IMR-90 (cell line): Measurements from ENCODE around the gene PSMA7.
"Not testable (repeated sequence)": the region's sequence is repeated elsewhere in the genome, so short reads cannot be mapped to it uniquely, and the experiment has no call there.

Experiments used
- CEBPB ChIP-seq: IDR thresholded peaks from 2 replicates; pipeline ENCODE4 v1.6.1; 2012; ENCODE audit warnings: low read depth, low read length, improper control_type of control experiment
- CTCF ChIP-seq: conservative IDR thresholded peaks from 2 replicates; pipeline ENCODE4 v1.5.1; 2012; ENCODE audit warnings: mild to moderate bottlenecking, low read depth, low read length, improper control_type of control experiment
- FOS ChIP-seq: fragments of 150-350 bp; IDR thresholded peaks from 2 replicates; pipeline ENCODE4 v1.6.1; 2016; ENCODE audit warnings: low read depth, low read length
- MAFK ChIP-seq: IDR thresholded peaks from 2 replicates; pipeline ENCODE4 v1.6.1; 2012; ENCODE audit warnings: low read depth, low read length, improper control_type of control experiment
- RCOR1 ChIP-seq: IDR thresholded peaks from 2 replicates; pipeline ENCODE4 v1.6.1; 2012; ENCODE audit warnings: mild to moderate bottlenecking, low read length, improper control_type of control experiment; ENCODE audit not compliant: insufficient replicate concordance
- RFX5 ChIP-seq: IDR thresholded peaks from 2 replicates; pipeline ENCODE4 v1.8.0; 2012; ENCODE audit warnings: low read depth, mild to moderate bottlenecking, low read length, moderate library complexity
- USF2 ChIP-seq: fragments of 150-350 bp; IDR thresholded peaks from 2 replicates; pipeline ENCODE4 v1.6.1; 2017; ENCODE audit warnings: mild to moderate bottlenecking, antibody characterized with exemption, low read length, low read depth

- not testable (repeated sequence) for TF ChIP-seq RCOR1, CTCF, MAFK, USF2, RFX5, FOS, CEBPB
These were observed 27.3 kb downstream of the PSMA7 start for GRCh38 chr20:62115800-62116407.
